HT-29 (cell line): ENCODE measurements around the gene COA1. TPM values are rescaled to one million over a fixed set of nuclear protein-coding genes. Genes with fewer than 3 reads are reported as not detected.

ENCODE experiments used
- DNase-seq: peaks from one replicate; pipeline ENCODE4 v3.0.0-alpha.2; 2015; ENCODE audit warnings: low spot score
- total RNA-seq: library from RNA; depleted of rRNA; stranded (reverse); fragments of >200 nt; shearing (Covaris generic); gene quantifications from 2 replicates; pipeline ENCODE4 v1.2.3, GENCODE V29; 2014; rRNA removed

COA1 gene
- total RNA-seq, 1 experiment from 2014 or later, result 72.0 TPM

DNA sequence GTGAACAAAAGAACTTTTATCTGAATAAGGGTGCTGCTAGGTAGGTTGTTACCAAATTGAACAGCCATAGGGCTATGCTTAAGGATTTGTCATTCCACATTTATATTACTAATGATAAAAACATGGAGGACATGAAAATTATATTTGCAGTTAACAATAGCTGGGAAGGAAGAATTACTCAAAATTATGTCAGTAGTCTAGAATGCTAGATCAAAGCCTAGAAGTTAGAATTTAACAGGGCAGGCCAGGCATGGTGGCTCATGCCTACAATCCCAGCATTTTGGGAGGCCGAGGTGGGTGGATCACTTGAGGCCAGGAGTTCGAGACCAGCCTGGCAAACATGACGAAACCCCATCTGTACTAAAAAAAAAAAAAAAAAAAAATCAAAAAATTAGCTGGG, 137.0 kb downstream of the COA1 start:
- DNase-seq, result no peak

DNA sequence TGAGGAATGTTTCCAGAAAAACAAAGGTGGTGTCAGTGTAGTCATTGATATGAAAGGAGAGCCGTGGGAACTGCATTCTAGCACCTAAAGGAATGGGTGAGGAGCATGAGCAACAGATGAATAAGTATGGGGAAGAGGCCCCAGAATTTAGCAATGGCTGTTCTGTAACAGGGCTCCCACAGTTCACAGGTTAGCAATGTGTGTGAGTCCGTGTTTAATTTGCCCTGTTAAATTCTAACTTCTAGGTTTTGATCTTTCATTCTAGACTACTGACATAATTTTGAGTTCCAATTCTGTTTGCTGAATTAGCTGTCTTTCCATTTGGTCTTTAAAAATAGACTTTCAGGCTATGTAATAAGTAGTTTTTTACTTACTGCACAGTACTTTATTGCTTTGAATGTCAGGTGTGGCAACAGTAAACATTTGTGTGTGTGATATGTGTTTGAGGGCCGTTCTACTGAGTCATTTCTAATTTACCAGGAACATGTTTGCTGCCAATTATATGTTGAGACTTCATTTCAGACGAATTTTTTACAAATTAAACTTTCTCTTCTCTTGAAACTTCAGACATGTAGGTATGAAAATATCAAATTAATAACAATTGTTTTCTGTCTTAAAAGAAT, 137.7 kb downstream of the COA1 start:
- peak; percentile 16 for DNase-seq

DNA sequence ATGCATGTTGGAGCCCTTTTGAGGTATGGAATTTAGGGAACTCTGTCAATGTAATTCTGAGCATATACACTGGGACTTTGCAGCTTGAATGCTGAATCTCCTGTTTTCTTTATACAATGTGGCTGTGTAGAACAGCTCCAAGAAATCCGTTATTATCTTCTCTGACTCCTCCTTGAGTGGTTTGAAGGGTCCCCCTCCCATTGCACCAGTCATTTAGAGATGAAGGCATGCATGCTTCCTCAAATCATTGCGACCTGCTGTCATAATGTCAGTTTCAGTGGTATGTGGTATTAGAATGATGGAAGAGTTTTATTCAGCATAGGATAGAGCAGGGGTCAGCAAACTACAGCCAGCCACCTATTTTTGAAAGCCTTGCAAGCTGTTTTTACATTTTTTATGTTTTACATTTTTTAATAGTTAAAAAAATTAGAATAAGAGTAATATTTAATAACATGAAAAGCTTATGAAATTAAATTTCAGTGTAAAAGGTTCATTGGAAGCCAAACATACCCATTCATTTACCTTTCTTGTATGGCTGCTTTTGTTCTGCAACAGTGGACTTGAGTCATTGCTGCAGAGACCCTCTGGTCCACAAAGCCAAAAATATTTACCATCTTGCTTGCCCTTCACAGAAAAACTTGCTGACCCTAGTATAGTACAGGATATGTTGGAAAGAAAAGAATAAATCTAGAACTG, 138.3 kb downstream of the COA1 start:
- DNase-seq, result no peak

GRCh38 chr7:43589728-43590127, 139.6 kb downstream of the COA1 start:
- DNase-seq, result no peak

Other genes starting within 250 kb of the COA1 start
- gene STK17A, start 146.4 kb downstream of the COA1 start, total RNA-seq, result 4.9 and 7.1 TPM in 2 replicates
- 0.73 and 2.0 TPM in 2 replicates for gene BLVRA, start 29.2 kb upstream of the COA1 start, total RNA-seq
- gene MRPS24, start 140.0 kb upstream of the COA1 start, total RNA-seq, result 203 and 235 TPM in 2 replicates
- gene URGCP, start 177.1 kb upstream of the COA1 start, total RNA-seq, result 29.3 and 32.9 TPM in 2 replicates
- gene UBE2D4, start 196.9 kb upstream of the COA1 start, total RNA-seq, result 16.8 and 21.0 TPM in 2 replicates